GM12872 (cell line): ENCODE measurements around the gene PDE7B.

ENCODE experiments used
- CTCF ChIP-seq: IDR thresholded peaks from 3 replicates; pipeline ENCODE4 v1.5.1; 2011; ENCODE audit warnings: low read depth, mild to moderate bottlenecking, low read length, moderate library complexity; ENCODE audit not compliant: insufficient read depth

Gene PDE7B

GRCh38 chr6:136108361-136108945 is 257.0 kb downstream of the PDE7B start:
- no peak for TF ChIP-seq CTCF

- no peak for TF ChIP-seq CTCF
These were observed 260.3 kb downstream of the PDE7B start for GRCh38 chr6:136111831-136112230.

GRCh38 chr6:136112262-136112661 is 260.8 kb downstream of the PDE7B start:
- no peak for TF ChIP-seq CTCF

GRCh38 chr6:136113736-136114173 is 262.3 kb downstream of the PDE7B start:
- TF ChIP-seq CTCF = no peak

GRCh38 chr6:136114661-136115060 is 263.2 kb downstream of the PDE7B start:
- no peak for TF ChIP-seq CTCF

- no peak for TF ChIP-seq CTCF
These were observed 264.4 kb downstream of the PDE7B start for GRCh38 chr6:136115941-136116340.

- no peak for TF ChIP-seq CTCF
These were observed 265.6 kb downstream of the PDE7B start for GRCh38 chr6:136117081-136117480.
